Transverse colon (tissue), 4 donors: ENCODE results near the gene PRDM5.

Experiments used
- EP300 ChIP-seq: sonication (generic); formaldehyde crosslinking; IDR thresholded peaks from one replicate; pipeline ENCODE4 v1.6.1; 2017; ENCODE audit warnings: antibody characterized with exemption, low read depth
- POLR2A ChIP-seq: fragments of 450-650 bp; IDR thresholded peaks from one replicate; pipeline ENCODE4 v1.6.1; 2016; ENCODE audit warnings: antibody characterized with exemption, mild to moderate bottlenecking, moderate library complexity
- POLR2AphosphoS5 ChIP-seq, 3 donors: sonication (generic); formaldehyde crosslinking; IDR thresholded peaks; one replicate each; pipeline ENCODE4 v1.6.1; 2016; ENCODE audit warnings: antibody characterized with exemption in 3 of 3
- TF ChIP-seq, protein P1 (sequence below), 5 experiments: fragments of 200-600 bp in 3 of 5; fragments of 450-650 bp in 2 of 5; sonication (generic) in 3 of 5; IDR thresholded peaks; 1 replicate in 2 of 5; 2 replicates in 3 of 5; pipeline ENCODE4 v1.5.1; 2016 to 2017; ENCODE audit warnings: antibody characterized with exemption in 5 of 5, inconsistent platforms in 3 of 5, mild to moderate bottlenecking in 2 of 5, moderate library complexity in 1 of 5

DNA sequence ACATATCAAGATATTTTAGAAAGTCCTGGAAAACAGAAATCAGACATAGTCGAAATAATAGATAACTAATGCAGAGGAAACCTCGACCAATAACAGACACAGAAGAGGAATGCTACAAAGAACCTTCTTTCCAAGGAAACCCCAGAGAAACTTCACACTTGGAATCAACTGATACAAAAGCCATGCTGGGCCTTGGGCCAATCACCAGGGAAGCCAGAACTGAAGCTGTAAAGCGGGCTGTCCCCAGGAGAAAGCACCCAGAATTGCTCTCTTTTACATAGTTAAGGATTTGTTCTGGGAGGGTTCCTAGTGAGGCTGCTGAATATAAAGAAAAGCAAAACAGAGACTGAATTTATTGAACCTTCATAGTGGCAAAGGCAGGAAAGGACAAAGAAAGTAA lies 100.5 kb downstream of the PRDM5 start:
- TF ChIP-seq, protein P1, sequence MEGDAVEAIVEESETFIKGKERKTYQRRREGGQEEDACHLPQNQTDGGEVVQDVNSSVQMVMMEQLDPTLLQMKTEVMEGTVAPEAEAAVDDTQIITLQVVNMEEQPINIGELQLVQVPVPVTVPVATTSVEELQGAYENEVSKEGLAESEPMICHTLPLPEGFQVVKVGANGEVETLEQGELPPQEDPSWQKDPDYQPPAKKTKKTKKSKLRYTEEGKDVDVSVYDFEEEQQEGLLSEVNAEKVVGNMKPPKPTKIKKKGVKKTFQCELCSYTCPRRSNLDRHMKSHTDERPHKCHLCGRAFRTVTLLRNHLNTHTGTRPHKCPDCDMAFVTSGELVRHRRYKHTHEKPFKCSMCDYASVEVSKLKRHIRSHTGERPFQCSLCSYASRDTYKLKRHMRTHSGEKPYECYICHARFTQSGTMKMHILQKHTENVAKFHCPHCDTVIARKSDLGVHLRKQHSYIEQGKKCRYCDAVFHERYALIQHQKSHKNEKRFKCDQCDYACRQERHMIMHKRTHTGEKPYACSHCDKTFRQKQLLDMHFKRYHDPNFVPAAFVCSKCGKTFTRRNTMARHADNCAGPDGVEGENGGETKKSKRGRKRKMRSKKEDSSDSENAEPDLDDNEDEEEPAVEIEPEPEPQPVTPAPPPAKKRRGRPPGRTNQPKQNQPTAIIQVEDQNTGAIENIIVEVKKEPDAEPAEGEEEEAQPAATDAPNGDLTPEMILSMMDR (IDR thresholded peaks at IDR 0.05), result no peak
- no peak for TF ChIP-seq EP300
- no peak for TF ChIP-seq POLR2AphosphoS5 (IDR thresholded peaks at IDR 0.05)
- no peak for TF ChIP-seq POLR2A
